H1 (cell line): ENCODE results near the gene STXBP6.

Source experiments
- BRCA1 ChIP-seq: IDR thresholded peaks from 2 replicates; pipeline ENCODE4 v1.6.1; 2012; ENCODE audit warnings: low read depth, low read length, improper control_type of control experiment
- CBX5 ChIP-seq: fragments of 300-800, 300-1000 bp; sonication (generic); IDR thresholded peaks from 2 replicates; pipeline ENCODE4 v1.7.1; 2016; ENCODE audit warnings: antibody characterized with exemption, low read length, low read depth
- CTCF ChIP-seq, 3 experiments: IDR thresholded peaks; 1 replicate in 2 of 3; 2 replicates in 1 of 3; pipeline versions ENCODE4 v1.5.1 to v1.6.1; 2011; ENCODE audit warnings: low read length in 3 of 3, mild to moderate bottlenecking in 3 of 3, inconsistent platforms in 2 of 3, low read depth in 1 of 3, moderate library complexity in 1 of 3; ENCODE audit not compliant: insufficient read depth in 1 of 3; ENCODE audit errors: control extremely low read depth in 1 of 3
- E2F6 ChIP-seq: IDR thresholded peaks from 2 replicates; pipeline ENCODE4 v1.6.1; 2012; ENCODE audit warnings: inconsistent platforms
- EZH2 ChIP-seq: fragments of 200-600 bp; sonication (generic); IDR thresholded peaks from 2 replicates; pipeline ENCODE4 v1.7.1; 2012; ENCODE audit warnings: low read depth, mild to moderate bottlenecking, moderate library complexity, low read length, inconsistent platforms; ENCODE audit not compliant: severe bottlenecking
- SUZ12 ChIP-seq: fragments of 200-600 bp; sonication (generic); IDR thresholded peaks from 2 replicates; pipeline ENCODE4 v1.6.1; 2012; ENCODE audit warnings: mild to moderate bottlenecking, inconsistent platforms, low read length, moderate library complexity, mixed read lengths
- USF2 ChIP-seq: IDR thresholded peaks from 2 replicates; pipeline ENCODE4 v1.6.1; 2011; ENCODE audit warnings: low read length, improper control_type of control experiment
- YY1 ChIP-seq: IDR thresholded peaks from 2 replicates; pipeline ENCODE4 v1.6.1; 2011; ENCODE audit warnings: low read depth, mild to moderate bottlenecking, low read length
- ZNF274 ChIP-seq: IDR thresholded peaks from 2 replicates; pipeline ENCODE4 v1.7.0; 2012; ENCODE audit warnings: low read length, borderline replicate concordance; ENCODE audit errors: extremely low read depth

- TF ChIP-seq CTCF (IDR thresholded peaks at IDR 0.05; ENCODE audit: control extremely low read depth in 1 of 3, insufficient read depth in 1 of 3, low read depth in 1 of 3, low read length in 3 of 3) (no peak), CBX5 (no peak), YY1 (no peak), USF2 (no peak), SUZ12 (no peak), ZNF274 (no peak), E2F6 (no peak), BRCA1 (no peak), EZH2 (no peak)
Measured at GRCh38 chr14:24958271-24958670, 91.7 kb downstream of the STXBP6 start.
